Neuronal stem cell (in vitro differentiated cells): ENCODE data around the gene CACNB4.

Experiments
- DNase-seq: peaks from one replicate; pipeline ENCODE4 v3.0.0-alpha.2; 2013; ENCODE audit warnings: low spot score
- H2AFZ ChIP-seq: one replicate; pipeline ENCODE4 v1.6.1; 2013; ENCODE audit warnings: mild to moderate bottlenecking, low read length, inconsistent platforms
- H2AK5ac ChIP-seq: 2 replicates; pipeline ENCODE4 v1.6.1; 2013; ENCODE audit warnings: low read depth, mild to moderate bottlenecking, inconsistent platforms, low read length, moderate library complexity, mixed read lengths
- H2BK120ac ChIP-seq: 2 replicates; pipeline ENCODE4 v1.6.1; 2013; ENCODE audit warnings: low read depth, mild to moderate bottlenecking, inconsistent platforms, low read length, moderate library complexity, mixed read lengths
- H2BK12ac ChIP-seq: one replicate; pipeline ENCODE4 v1.6.1; 2013; ENCODE audit warnings: low read length, inconsistent platforms
- H2BK15ac ChIP-seq: 2 replicates; pipeline ENCODE4 v1.6.1; 2013; ENCODE audit warnings: mild to moderate bottlenecking, low read length, inconsistent platforms, mixed read lengths
- H2BK5ac ChIP-seq: one replicate; pipeline ENCODE4 v1.6.1; 2013; ENCODE audit warnings: inconsistent platforms, mild to moderate bottlenecking, low read length, moderate library complexity
- H3K14ac ChIP-seq: one replicate; pipeline ENCODE4 v1.6.1; 2013; ENCODE audit warnings: low read length, inconsistent platforms
- H3K18ac ChIP-seq: 2 replicates; pipeline ENCODE4 v1.6.1; 2013; ENCODE audit warnings: low read length, inconsistent platforms
- H3K23ac ChIP-seq: 2 replicates; pipeline ENCODE4 v1.6.1; 2013; ENCODE audit warnings: low read depth, mild to moderate bottlenecking, mixed read lengths, low read length, inconsistent platforms; ENCODE audit not compliant: poor library complexity
- H3K27ac ChIP-seq: replicated peaks from 3 replicates; pipeline ENCODE4 v1.5.1; 2013; ENCODE audit warnings: low read length, inconsistent platforms
- H3K27me3 ChIP-seq, 3 experiments: 2 replicates each; pipeline ENCODE4 v1.6.1; 2013; ENCODE audit warnings: low read length in 3 of 3, mild to moderate bottlenecking in 2 of 3, inconsistent platforms in 1 of 3, low read depth in 1 of 3, mixed read lengths in 1 of 3, moderate library complexity in 1 of 3; ENCODE audit not compliant: control insufficient read depth in 3 of 3, insufficient read depth in 3 of 3
- H3K36me3 ChIP-seq, 2 donors: replicated peaks in 1 of 2; 2 replicates each; pipeline ENCODE4 v1.6.1; 2013; ENCODE audit warnings: low read length in 2 of 2; ENCODE audit not compliant: control insufficient read depth in 2 of 2, insufficient read depth in 2 of 2
- H3K4ac ChIP-seq: 2 replicates; pipeline ENCODE4 v1.6.1; 2013; ENCODE audit warnings: inconsistent platforms, mild to moderate bottlenecking, low read length, moderate library complexity
- H3K4me1 ChIP-seq, 2 donors: 1 replicate in 1 of 2; 2 replicates in 1 of 2; pipeline ENCODE4 v1.6.1; 2013; ENCODE audit warnings: low read length in 2 of 2, low read depth in 1 of 2; ENCODE audit not compliant: control insufficient read depth in 2 of 2, insufficient read depth in 1 of 2
- H3K4me2 ChIP-seq: one replicate; pipeline ENCODE4 v1.6.1; 2013; ENCODE audit warnings: mild to moderate bottlenecking, low read length, inconsistent platforms; ENCODE audit not compliant: insufficient read depth, poor library complexity, severe bottlenecking
- H3K4me3 ChIP-seq, 2 donors: 2 replicates each; pipeline ENCODE4 v1.5.1; 2013; ENCODE audit warnings: low read length in 2 of 2, mild to moderate bottlenecking in 2 of 2, inconsistent platforms in 1 of 2, moderate library complexity in 1 of 2
- H3K79me1 ChIP-seq: one replicate; pipeline ENCODE4 v1.6.1; 2013; ENCODE audit warnings: low read depth, mild to moderate bottlenecking, inconsistent platforms, low read length, moderate library complexity
- H3K9ac ChIP-seq: one replicate; pipeline ENCODE4 v1.6.1; 2013; ENCODE audit warnings: mild to moderate bottlenecking, low read depth, low read length, inconsistent platforms; ENCODE audit not compliant: poor library complexity
- H3K9me3 ChIP-seq, 2 donors: replicated peaks in 1 of 2; 2 replicates each; pipeline versions ENCODE3 to v1.6.1; 2013; ENCODE audit warnings: low read length in 2 of 2, mild to moderate bottlenecking in 2 of 2, inconsistent platforms in 1 of 2, low read depth in 1 of 2, mixed read lengths in 1 of 2, moderate library complexity in 1 of 2; ENCODE audit not compliant: control insufficient read depth in 2 of 2, insufficient read depth in 1 of 2
- H4K8ac ChIP-seq: one replicate; pipeline ENCODE4 v1.6.1; 2013; ENCODE audit warnings: low read depth, mild to moderate bottlenecking, inconsistent platforms, low read length, moderate library complexity
- H4K91ac ChIP-seq: one replicate; pipeline ENCODE4 v1.6.1; 2013; ENCODE audit warnings: low read length, low read depth, mild to moderate bottlenecking, inconsistent platforms; ENCODE audit not compliant: poor library complexity
- WGBS, 2 donors: extraction: QIAGEN DNeasy Blood & Tissue Kit; methylation state at CpG; one replicate each; pipeline ENCODE4 v1.1.7; 2013; ENCODE audit warnings: missing lambda C conversion rate in 2 of 2, mixed read lengths in 1 of 2; ENCODE audit not compliant: insufficient read length in 2 of 2, insufficient replicate concordance in 1 of 2; ENCODE audit errors: extremely low coverage in 2 of 2; 5-methylcytosine and 5-hydroxymethylcytosine counted together

Gene CACNB4

GRCh38 chr2:151823651-151824050, 275.2 kb downstream of the CACNB4 start:
- H2BK12ac ChIP-seq: no peak overlapping the region
- H3K79me1 ChIP-seq: peaks cover 6% of the 10 kb centered on the region
- peaks cover 9 to 10% of the 10 kb centered on the region in 2 donors for H3K4me1 ChIP-seq
- no peaks in the 10 kb centered on the region for H3K9me3 ChIP-seq
- peaks cover 0 to 14% of the 10 kb centered on the region in 2 donors for H3K36me3 ChIP-seq
- H2BK120ac ChIP-seq: no peak overlapping the region
- H3K4me2 ChIP-seq: no peak overlapping the region
- H3K27ac ChIP-seq: peak overlapping the region; percentile 16
- no peak overlapping the region for H2BK15ac ChIP-seq
- WGBS, 2 donors: no CpG with 5 or more reads among the region's 6 CpGs
- no peak for DNase-seq
- no peak overlapping the region for H4K91ac ChIP-seq
- H3K4ac ChIP-seq: no peak overlapping the region
- no peak overlapping the region for H2AFZ ChIP-seq
- no peak overlapping the region for H3K18ac ChIP-seq
- H3K4me3 ChIP-seq: no peak overlapping the region
- no peak overlapping the region for H2AK5ac ChIP-seq
- no peak overlapping the region for H3K23ac ChIP-seq
- no peak overlapping the region for H4K8ac ChIP-seq
- H2BK5ac ChIP-seq: no peak overlapping the region
- no peak overlapping the region for H3K9ac ChIP-seq
- no peaks in the 10 kb centered on the region for H3K27me3 ChIP-seq
- no peak overlapping the region for H3K14ac ChIP-seq

DNA sequence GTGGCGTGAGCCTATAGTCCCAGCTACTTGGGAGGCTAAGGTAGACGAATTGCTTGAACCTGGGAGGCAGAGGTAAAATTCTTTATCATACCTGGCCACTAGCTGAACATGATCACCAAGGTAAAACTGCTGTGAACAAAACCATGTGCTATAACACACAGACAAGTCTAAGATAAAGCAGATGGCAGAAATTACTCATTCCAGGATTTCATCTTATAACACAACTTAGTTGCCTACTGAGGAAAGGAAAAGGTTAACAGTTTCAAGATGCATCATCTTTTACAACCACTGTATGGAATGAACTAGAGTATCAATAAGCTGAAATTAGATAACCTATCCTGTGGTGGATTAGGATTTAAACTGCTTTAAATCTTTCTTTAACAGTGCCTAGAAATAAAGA, 278.9 kb downstream of the CACNB4 start:
- Histone ChIP-seq H3K36me3 (peaks cover 0 to 45% of the 10 kb centered on the region in 2 donors), H2AK5ac (no peak overlapping the region), H3K27ac (no peak overlapping the region), H2BK5ac (no peak overlapping the region), H3K27me3 (no peaks in the 10 kb centered on the region), H4K8ac (no peak overlapping the region), H3K4ac (no peak overlapping the region), H3K14ac (no peak overlapping the region), H2AFZ (no peak overlapping the region), H4K91ac (no peak overlapping the region), H3K4me3 (no peak overlapping the region), H3K4me2 (no peak overlapping the region), H2BK12ac (no peak overlapping the region), H3K79me1 (peaks cover 4% of the 10 kb centered on the region), H2BK120ac (no peak overlapping the region), H3K9me3 (no peaks in the 10 kb centered on the region), H3K4me1 (peaks cover 1 to 7% of the 10 kb centered on the region in 2 donors), H2BK15ac (no peak overlapping the region), H3K18ac (no peak overlapping the region), H3K9ac (no peak overlapping the region), H3K23ac (no peak overlapping the region)
- no peak for DNase-seq
- no CpG with 5 or more reads among the region's 2 CpGs for WGBS, 2 donors

- Histone ChIP-seq H4K91ac (no peak overlapping the region), H4K8ac (no peak overlapping the region), H2BK120ac (no peak overlapping the region), H2AFZ (no peak overlapping the region), H3K18ac (no peak overlapping the region), H2AK5ac (no peak overlapping the region), H3K36me3 (peaks cover 0 to 60% of the 10 kb centered on the region in 2 donors), H3K14ac (no peak overlapping the region), H3K9ac (no peak overlapping the region), H3K79me1 (peaks cover 4% of the 10 kb centered on the region), H3K23ac (no peak overlapping the region), H3K27me3 (no peaks in the 10 kb centered on the region), H3K4me3 (no peak overlapping the region), H3K4me2 (no peak overlapping the region), H2BK12ac (no peak overlapping the region), H3K27ac (no peak overlapping the region), H2BK15ac (no peak overlapping the region), H3K4me1 (peaks cover 0 to 3% of the 10 kb centered on the region in 2 donors), H2BK5ac (no peak overlapping the region), H3K4ac (no peak overlapping the region), H3K9me3 (no peaks in the 10 kb centered on the region)
- WGBS, 2 donors: no CpG with 5 or more reads among the region's 3 CpGs
- DNase-seq: no peak
These were observed 280.9 kb downstream of the CACNB4 start for GRCh38 chr2:151817929-151818328.

DNA sequence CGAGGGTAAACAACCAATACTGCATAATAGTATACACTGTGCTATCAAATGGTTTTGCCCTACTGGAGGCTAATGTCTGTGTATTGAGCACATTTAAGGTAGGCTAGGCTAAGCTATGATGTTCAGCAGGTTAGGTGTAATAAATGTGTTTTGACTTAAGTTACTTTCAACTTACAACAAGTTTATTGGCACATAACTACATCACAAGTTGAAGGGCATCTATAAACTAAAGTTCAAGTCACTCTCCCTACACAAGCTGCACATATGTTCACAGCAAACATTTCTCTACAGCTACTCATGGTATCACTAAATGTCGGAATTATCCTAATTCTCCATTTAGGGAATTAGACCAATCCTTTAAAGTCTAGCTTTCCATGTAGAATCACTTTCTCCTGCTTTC, 282.0 kb downstream of the CACNB4 start:
- H3K9me3 ChIP-seq: peaks cover 0 to 5% of the 10 kb centered on the region in 2 donors
- H2BK120ac ChIP-seq: no peak overlapping the region
- H3K27ac ChIP-seq: no peak overlapping the region
- H3K4ac ChIP-seq: no peak overlapping the region
- no peak overlapping the region for H3K9ac ChIP-seq
- no peak overlapping the region for H2AK5ac ChIP-seq
- H3K4me3 ChIP-seq: no peak overlapping the region
- no CpG with 5 or more reads among the region's 2 CpGs for WGBS, 2 donors
- H3K18ac ChIP-seq: no peak overlapping the region
- H3K14ac ChIP-seq: no peak overlapping the region
- H2AFZ ChIP-seq: no peak overlapping the region
- no peak overlapping the region for H2BK15ac ChIP-seq
- DNase-seq: no peak
- no peak overlapping the region for H4K91ac ChIP-seq
- H4K8ac ChIP-seq: no peak overlapping the region
- no peak overlapping the region for H3K23ac ChIP-seq
- no peak overlapping the region for H3K4me2 ChIP-seq
- no peaks in the 10 kb centered on the region for H3K27me3 ChIP-seq
- peaks cover 0 to 3% of the 10 kb centered on the region in 2 donors for H3K4me1 ChIP-seq
- no peak overlapping the region for H2BK5ac ChIP-seq
- no peak overlapping the region for H2BK12ac ChIP-seq
- H3K36me3 ChIP-seq: peaks cover 2 to 71% of the 10 kb centered on the region in 2 donors
- H3K79me1 ChIP-seq: peaks cover 4% of the 10 kb centered on the region
